GM10248 (cell line): ENCODE data around the gene RRP1.

Experiments
- CTCF ChIA-PET: fragments of 300-600 bp; sonication (Branson Sonifier 250); formaldehyde crosslinking; extraction: SDS; loops from one replicate; lab custom pipeline; 2021; ENCODE audit warnings: antibody characterized with exemption; lab: Yijun Ruan, JAX
- POLR2A ChIA-PET: fragments of 350-650 bp; sonication (Branson Sonifier 250); formaldehyde crosslinking; extraction: SDS; loops from one replicate; lab custom pipeline; 2020; ENCODE audit warnings: antibody characterized with exemption; lab: Yijun Ruan, JAX
- DNase-seq: peaks from one replicate; pipeline ENCODE4 v3.0.0; 2012; ENCODE audit errors: extremely low spot score
- TF ChIP-seq, protein P1 (sequence below): IDR thresholded peaks from 2 replicates; pipeline ENCODE4 v1.5.1; 2012; ENCODE audit warnings: mild to moderate bottlenecking, low read depth; ENCODE audit errors: extremely low read depth, missing control alignments, control extremely low read depth

RRP1 gene

DNA sequence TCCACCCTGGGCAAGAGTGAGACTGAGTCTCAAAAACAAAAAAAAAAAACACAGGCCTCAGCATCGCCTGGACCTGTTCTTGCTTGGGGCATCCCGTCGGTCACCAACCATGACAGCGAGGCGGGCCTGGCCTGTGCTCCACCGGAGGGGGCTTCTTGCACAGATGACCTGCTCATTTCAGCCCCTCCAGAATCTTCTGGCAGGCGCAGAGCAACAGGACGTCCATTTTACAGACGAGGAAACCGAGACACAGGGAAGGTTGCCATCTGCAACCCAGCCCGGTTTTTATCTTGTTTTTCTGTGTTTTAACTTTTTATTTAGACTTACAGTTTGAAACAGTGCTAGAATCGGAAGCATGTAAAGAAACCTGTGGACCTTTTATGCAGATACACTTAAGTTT is 14.2 kb upstream of the RRP1 start:
- TF ChIP-seq, protein P1, sequence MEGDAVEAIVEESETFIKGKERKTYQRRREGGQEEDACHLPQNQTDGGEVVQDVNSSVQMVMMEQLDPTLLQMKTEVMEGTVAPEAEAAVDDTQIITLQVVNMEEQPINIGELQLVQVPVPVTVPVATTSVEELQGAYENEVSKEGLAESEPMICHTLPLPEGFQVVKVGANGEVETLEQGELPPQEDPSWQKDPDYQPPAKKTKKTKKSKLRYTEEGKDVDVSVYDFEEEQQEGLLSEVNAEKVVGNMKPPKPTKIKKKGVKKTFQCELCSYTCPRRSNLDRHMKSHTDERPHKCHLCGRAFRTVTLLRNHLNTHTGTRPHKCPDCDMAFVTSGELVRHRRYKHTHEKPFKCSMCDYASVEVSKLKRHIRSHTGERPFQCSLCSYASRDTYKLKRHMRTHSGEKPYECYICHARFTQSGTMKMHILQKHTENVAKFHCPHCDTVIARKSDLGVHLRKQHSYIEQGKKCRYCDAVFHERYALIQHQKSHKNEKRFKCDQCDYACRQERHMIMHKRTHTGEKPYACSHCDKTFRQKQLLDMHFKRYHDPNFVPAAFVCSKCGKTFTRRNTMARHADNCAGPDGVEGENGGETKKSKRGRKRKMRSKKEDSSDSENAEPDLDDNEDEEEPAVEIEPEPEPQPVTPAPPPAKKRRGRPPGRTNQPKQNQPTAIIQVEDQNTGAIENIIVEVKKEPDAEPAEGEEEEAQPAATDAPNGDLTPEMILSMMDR = no peak
- ChIA-PET POLR2A (no interaction called here), CTCF (no interaction called here)
- no peak for DNase-seq

DNA sequence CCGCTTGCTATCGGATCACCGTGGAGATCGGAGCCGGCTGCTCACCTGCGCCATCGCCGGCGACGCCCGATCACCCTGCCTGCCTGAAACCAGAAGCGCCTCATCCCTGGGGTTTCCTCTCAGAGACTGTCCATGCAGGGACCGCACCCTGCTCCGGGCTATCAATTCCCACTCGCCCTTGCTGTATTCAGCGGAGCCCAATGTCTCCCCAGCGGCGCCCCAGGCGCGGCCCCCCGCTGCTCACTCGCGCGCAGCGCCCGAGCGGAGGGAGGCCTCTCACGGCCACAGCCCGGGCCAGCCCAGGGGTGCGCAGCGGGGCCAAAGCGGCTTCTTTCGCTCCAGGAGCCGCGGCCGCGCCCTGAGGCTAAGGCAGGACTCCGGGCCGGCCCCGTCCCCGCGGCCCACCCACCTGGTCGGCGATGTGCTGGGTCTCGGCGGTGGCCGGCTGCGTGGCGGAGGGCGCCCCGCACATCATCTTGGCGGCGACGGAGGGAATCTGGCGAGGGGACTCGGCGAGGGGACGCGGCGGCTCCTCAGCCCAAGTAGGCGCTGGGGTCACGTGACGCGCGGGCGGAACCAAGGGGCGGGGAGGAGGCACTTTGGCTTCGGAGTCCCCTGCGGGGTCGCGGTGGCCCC is 13.5 kb upstream of the RRP1 start, which contains the start of gene CSTB:
CSTB (minus strand) TSS at position 514 of the 636 bp plus-strand sequence; CDS start at position 475, 39 bp downstream.
- ChIA-PET POLR2A (no interaction called here), CTCF (no interaction called here)
- TF ChIP-seq, protein P1 = no peak
- peak; percentile 88 for DNase-seq

DNA sequence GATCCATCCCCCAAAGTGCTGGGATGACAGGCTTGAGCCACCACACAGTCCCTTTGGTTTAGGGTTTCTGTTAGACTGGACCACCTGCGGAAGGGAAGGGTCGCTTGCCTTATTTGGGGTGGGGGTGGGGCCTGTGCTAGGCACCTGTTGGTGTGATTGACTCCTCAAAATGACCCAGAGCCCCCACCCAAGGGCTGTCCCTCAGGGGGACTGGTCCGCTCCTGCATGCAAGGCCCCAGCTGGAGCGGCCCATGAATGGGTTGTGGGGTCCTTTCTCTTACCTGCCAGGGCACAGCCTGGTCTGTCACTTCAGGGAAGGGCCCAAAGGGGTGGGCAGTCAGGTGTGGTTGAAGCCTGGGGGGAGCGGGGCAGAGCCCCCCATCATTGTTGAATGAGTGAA is 11.4 kb upstream of the RRP1 start:
- POLR2A ChIA-PET = no interaction called here
- TF ChIP-seq, protein P1 = no peak
- CTCF ChIA-PET = no interaction called here
- DNase-seq = no peak

DNA sequence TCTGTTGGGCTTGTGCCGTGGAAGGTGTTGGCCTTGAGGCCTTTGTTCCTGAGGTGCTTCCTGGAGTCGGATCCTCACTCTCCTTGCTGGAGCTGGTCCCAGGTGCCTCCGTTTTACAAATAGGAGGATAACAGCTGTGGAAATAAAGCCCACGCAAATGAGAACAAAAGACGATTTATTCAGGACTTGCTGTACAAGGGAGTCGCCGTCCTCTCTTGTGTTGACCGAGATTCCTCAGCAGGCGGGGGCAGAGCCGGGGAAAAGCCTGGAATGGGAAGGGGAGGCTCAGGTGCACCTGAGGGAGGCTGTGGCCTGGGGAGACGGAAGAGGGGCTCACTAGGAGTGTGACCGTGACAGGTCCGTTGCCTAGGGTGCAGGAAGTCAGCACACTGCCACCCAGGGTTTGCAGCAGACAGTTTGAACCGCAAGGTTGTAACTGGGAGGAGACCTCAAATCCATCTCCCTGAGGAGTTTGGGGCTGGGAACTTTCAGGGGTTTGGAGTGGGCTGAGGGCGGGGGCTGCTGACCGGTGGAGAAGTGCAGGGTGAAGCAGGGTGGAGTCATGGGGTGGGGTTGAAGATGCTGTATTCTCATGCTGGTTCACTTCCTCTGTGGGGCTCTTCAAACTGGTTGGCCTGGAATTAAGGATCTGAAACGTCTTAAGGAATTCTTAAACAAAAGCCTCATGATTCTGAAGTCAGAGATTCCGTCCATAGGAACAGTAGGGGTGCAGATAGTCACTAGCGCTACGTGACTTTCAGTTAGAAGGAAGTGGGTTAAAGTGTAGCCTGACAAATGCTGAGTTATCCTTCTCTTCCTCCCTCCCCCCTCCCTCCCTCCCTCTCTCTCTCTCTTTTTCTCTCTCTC is 10.7 kb upstream of the RRP1 start:
- ChIA-PET CTCF (interaction anchor here (2.2 kb wide), 1 partner anchor 11 kb away, joined by 21 read pairs; the partner anchor contains the start of gene RRP1), POLR2A (no interaction called here)
- DNase-seq = no peak
- TF ChIP-seq, protein P1 = no peak

DNA sequence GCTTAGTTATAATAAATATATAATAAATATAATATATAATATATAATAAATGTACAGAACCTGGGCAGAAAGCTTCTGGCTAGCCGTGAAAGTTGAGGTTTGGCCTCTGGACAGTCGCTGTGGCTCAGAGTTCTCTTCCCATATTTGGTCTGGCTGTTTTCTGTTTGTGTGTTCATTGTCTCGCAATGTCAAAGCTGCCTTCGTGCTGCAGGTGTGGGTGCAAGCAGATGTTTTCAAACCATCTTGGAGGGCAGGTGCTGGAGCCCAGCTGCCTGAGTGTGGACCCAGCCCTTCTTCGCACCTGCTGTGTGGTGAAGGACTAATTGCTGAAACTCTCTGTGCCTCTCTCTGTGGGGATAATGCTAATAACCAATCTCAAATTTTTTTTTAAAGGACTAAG is 9.7 kb upstream of the RRP1 start:
- TF ChIP-seq, protein P1 = no peak
- CTCF ChIA-PET = interaction anchor here (0.9 to 2.2 kb wide), 2 partner anchors 10 to 18 kb away, joined by 3 to 21 read pairs; partner anchors contain the start of gene RRP1

DNA sequence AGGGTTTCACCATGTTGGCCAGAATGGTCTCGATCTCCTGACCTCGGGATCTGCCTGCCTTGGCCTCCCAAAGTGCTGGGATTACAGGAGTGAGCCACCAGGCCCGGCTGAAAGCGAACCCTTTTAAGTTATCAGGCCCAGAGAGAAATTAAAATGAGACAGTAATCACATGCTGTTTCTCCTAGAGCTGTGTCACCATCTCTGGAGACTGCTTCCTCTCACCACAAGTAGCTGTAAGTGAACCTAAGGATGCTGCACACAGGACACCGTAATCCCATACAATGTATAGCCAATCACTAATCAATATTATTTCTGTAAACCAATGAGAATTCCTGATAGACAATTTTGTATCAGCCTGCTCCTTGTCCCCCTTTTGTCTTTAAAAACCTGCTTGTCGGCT is 7.5 kb upstream of the RRP1 start:
- DNase-seq = no peak
- TF ChIP-seq, protein P1 = no peak
- ChIA-PET POLR2A (no interaction called here), CTCF (no interaction called here)

More for the DNA sequence above, 9.7 kb upstream of the RRP1 start:
- DNase-seq = no peak
- POLR2A ChIA-PET = no interaction called here
